ENCODE measurements around the gene TMEM260. TPM values are rescaled to one million over a fixed set of nuclear protein-coding genes. Genes with fewer than 3 reads are reported as not detected.

The TMEM260 gene
- total and polyA plus RNA-seq, 10 donors, result 8.4 to 42.9 (median 30.2) TPM

- intact Hi-C loops (cut with DNase I; ENCODE audit: low total_unique reads), result no loop called here
- H3K9me3 ChIP-seq, result no peaks in the 10 kb centered on the region
- H3K4me1 ChIP-seq, result no peaks in the 10 kb centered on the region
- TF ChIP-seq CTCF (IDR thresholded peaks at IDR 0.05 in 8 of 11, conservative IDR thresholded peaks at IDR 0.05 in 3 of 11) (no peak), POLR2AphosphoS5 (IDR thresholded peaks at IDR 0.05) (no peak), POLR2A (IDR thresholded peaks at IDR 0.05) (no peak)
- no peak overlapping the region for H3K4me3 ChIP-seq
- peaks cover 0 to 8% (median 0%) of the 10 kb centered on the region in 7 donors for H3K27me3 ChIP-seq (replicated peaks in 1 of 7)
- H3K27ac ChIP-seq, result no peak overlapping the region
- no peaks in the 10 kb centered on the region for H3K36me3 ChIP-seq
- DNase-seq, result no peak
These were observed 36.2 kb upstream of the TMEM260 start for GRCh38 chr14:56543436-56543835.

- Histone ChIP-seq H3K27ac (no peak overlapping the region), H3K9me3 (no peaks in the 10 kb centered on the region), H3K4me1 (no peaks in the 10 kb centered on the region), H3K36me3 (no peaks in the 10 kb centered on the region), H3K27me3 (replicated peaks in 1 of 7) (peaks cover 0 to 47% (median 0%) of the 10 kb centered on the region in 7 donors), H3K4me3 (no peak overlapping the region)
- TF ChIP-seq CTCF (IDR thresholded peaks at IDR 0.05 in 8 of 11, conservative IDR thresholded peaks at IDR 0.05 in 3 of 11) (no peak), POLR2AphosphoS5 (IDR thresholded peaks at IDR 0.05) (no peak), POLR2A (IDR thresholded peaks at IDR 0.05) (no peak)
- 49 to 68% (median 56%) methylated on average over 2 of the region's 2 CpGs for WGBS, 5 donors
- intact Hi-C loops (cut with DNase I; ENCODE audit: low total_unique reads), result no loop called here
- no peak for DNase-seq
These were observed 29.9 kb upstream of the TMEM260 start for GRCh38 chr14:56549721-56550120.

DNA sequence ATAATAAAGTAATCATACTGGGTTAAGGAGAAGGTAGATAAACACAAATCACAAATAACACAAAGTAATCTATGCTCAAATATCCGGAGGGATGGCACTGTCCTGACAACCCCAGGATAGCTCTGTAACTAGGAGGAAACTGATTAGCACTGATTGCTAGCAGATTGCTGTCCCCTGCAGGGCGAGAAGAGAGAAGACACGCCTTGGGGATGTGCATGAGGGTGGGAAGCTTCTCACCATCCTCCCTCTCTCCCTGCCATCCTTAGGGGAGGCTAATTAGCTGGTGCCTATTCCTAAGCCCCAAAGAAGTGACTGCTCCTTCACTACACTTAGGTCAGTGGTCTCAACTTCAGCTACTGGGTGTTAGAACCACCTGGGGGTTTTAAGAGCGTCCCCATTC lies 27.0 kb upstream of the TMEM260 start:
- no peaks in the 10 kb centered on the region for H3K36me3 ChIP-seq
- no peaks in the 10 kb centered on the region for H3K4me1 ChIP-seq
- no peak for DNase-seq
- H3K27me3 ChIP-seq (replicated peaks in 1 of 7), result peaks cover 0 to 65% (median 0%) of the 10 kb centered on the region in 7 donors
- TF ChIP-seq CTCF (IDR thresholded peaks at IDR 0.05 in 8 of 11, conservative IDR thresholded peaks at IDR 0.05 in 3 of 11) (no peak), POLR2AphosphoS5 (IDR thresholded peaks at IDR 0.05) (no peak), POLR2A (IDR thresholded peaks at IDR 0.05) (no peak)
- no peaks in the 10 kb centered on the region for H3K9me3 ChIP-seq
- no peak overlapping the region for H3K27ac ChIP-seq
- H3K4me3 ChIP-seq, result no peak overlapping the region
- intact Hi-C loops (cut with DNase I; ENCODE audit: low total_unique reads), result no loop called here
- WGBS, 5 donors, result 49 to 59% (median 51%) methylated on average over 4 of the region's 4 CpGs

GRCh38 chr14:56554301-56554700 lies 25.3 kb upstream of the TMEM260 start:
- no peak for TF ChIP-seq POLR2AphosphoS5 (IDR thresholded peaks at IDR 0.05)
- no peak for TF ChIP-seq POLR2A (IDR thresholded peaks at IDR 0.05)
- TF ChIP-seq CTCF (IDR thresholded peaks at IDR 0.05 in 8 of 11, conservative IDR thresholded peaks at IDR 0.05 in 3 of 11), result no peak
- intact Hi-C loops (cut with DNase I; ENCODE audit: low total_unique reads), result no loop called here
- DNase-seq, result no peak
- Histone ChIP-seq H3K36me3 (no peaks in the 10 kb centered on the region), H3K27me3 (replicated peaks in 1 of 7) (peaks cover 0 to 65% (median 0%) of the 10 kb centered on the region in 7 donors), H3K27ac (no peak overlapping the region), H3K4me3 (no peak overlapping the region), H3K9me3 (no peaks in the 10 kb centered on the region), H3K4me1 (no peaks in the 10 kb centered on the region)
- 62 to 87% (median 84%) methylated on average over 6 of the region's 6 CpGs for WGBS, 5 donors

Measured in spleen (tissue), 11 donors.